ENCODE measurements around the gene GPR45.
A peak's percentile ranks its signal among the peaks of the same experiment; 100 is the strongest.
"Not testable (repeated sequence)": the region's sequence is repeated elsewhere in the genome, so short reads cannot be mapped to it uniquely, and the experiment has no call there.

GPR45 gene

DNA sequence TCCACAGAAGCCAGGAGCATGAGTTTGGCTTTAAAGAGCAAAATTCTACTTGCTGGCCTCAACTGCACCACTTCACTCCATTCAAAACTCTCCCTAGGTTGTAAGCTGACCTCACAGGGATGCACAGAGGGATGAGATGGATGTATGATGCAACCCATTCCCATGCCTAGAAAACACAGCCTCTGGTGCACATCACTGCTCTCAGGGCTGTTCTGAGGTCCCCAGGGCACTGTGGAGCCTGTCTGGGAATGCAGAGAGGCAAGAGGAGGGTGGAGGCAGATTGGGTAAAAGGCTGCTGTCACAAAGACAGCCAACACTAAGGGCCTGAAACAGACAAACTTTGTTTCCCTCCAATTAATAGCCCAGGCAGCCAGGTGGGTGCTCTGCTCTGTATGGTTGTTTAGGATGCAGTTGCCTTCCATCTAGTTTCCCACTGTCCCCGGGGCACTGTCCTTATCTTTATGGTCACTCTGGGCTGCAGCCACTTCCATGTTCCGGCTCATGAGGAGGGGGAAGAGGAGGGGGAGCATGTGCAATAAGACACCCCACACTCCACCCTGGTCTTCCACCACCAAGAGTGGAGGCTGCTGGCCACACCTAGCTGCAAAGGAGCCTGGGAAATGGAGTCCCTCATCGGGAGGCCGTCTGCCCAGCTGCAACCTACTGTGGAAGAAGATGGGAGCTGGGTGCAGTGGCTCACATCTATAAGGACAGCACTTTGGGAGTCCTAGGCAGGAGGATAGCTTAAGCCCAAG lies 7.0 kb downstream of the GPR45 start:
- DNase-seq (no peak), ATAC-seq (no peak)
- no peak overlapping the region for H3K4me3 Mint-ChIP-seq
- no peaks in the 10 kb centered on the region for H3K27me3 Mint-ChIP-seq
- H3K27ac Mint-ChIP-seq: peak overlapping the region in 1 of 2 donors; percentile 42
- H3K9me3 Mint-ChIP-seq: no peaks in the 10 kb centered on the region
- no peaks in the 10 kb centered on the region for H3K4me1 Mint-ChIP-seq

DNA sequence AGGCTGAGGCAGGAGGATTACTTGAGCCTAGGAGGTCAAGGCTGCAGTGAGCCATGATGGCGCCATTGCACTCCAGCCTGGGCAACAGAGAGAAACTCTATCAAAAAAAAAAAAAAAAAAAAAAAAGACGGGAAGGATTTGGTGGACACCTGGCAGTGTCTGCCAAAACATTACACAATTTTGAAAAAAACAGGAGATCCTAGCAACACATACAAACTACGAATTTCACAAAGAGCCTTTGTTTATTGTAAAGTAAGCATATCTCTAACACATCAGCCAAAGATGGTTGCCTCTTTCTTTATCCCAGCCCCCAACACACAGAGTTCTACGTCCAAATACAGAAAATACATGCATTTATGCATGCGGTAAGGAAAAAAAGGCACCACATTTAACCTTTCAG lies 7.6 kb downstream of the GPR45 start:
- Mint-ChIP-seq H3K27me3 (no peaks in the 10 kb centered on the region), H3K4me1 (no peaks in the 10 kb centered on the region), H3K4me3 (no peak overlapping the region), H3K9me3 (no peaks in the 10 kb centered on the region), H3K27ac (no peak overlapping the region)
- DNase-seq: no peak
- no peak for ATAC-seq

DNA sequence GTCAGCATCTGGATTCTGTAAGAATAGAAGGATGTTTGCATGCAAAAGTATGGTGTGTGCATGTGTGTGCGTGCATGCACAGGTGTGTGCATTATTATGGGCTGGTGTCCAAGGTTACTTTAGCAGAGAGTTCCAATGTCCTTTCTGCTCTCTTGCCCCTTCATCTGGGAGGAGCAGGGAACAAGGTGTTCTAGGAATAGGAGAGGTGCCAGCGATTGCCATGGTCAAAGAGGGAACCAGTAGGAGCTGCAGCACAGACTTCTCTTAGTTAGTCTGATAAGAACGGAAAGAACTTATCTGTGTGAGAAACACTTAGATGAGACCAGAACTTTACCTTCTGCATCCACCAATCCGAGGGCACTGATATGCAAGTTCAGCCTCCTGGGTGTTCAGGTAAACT lies 8.3 kb downstream of the GPR45 start:
- no peaks in the 10 kb centered on the region for H3K27me3 Mint-ChIP-seq
- H3K4me3 Mint-ChIP-seq: no peak overlapping the region
- DNase-seq: no peak
- H3K27ac Mint-ChIP-seq: no peak overlapping the region
- H3K9me3 Mint-ChIP-seq: no peaks in the 10 kb centered on the region
- no peak for ATAC-seq
- H3K4me1 Mint-ChIP-seq: no peaks in the 10 kb centered on the region

DNA sequence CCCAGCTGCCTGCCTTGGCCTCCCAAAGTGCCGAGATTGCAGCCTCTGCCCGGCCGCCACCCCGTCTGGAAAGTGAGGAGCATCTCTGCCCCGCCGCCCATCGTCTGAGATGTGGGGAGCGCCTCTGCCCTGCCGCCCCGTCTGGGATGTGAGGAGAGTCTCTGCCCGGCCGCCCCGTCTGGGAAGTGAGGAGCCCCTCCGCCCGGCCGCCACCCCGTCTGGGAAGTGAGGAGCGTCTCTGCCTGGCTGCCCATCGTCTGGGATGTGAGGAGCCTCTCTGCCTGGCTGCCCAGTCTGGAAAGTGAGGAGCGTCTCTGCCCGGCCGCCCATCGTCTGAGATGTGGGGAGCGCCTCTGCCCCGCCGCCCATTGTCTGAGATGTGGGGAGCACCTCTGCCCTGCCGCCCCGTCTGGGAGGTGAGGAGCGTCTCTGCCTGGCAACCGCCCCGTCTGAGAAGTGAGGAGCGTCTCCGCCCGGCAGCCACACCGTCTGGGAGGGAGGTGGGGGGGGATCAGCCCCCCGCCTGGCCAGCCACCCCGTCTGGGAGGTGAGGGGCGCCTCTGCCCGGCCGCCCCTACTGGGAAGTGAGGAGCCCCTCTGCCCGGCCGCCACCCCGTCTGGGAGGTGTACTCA lies 9.6 kb downstream of the GPR45 start:
- not testable (repeated sequence) for H3K9me3 Mint-ChIP-seq, H3K4me1 Mint-ChIP-seq, ATAC-seq

DNA sequence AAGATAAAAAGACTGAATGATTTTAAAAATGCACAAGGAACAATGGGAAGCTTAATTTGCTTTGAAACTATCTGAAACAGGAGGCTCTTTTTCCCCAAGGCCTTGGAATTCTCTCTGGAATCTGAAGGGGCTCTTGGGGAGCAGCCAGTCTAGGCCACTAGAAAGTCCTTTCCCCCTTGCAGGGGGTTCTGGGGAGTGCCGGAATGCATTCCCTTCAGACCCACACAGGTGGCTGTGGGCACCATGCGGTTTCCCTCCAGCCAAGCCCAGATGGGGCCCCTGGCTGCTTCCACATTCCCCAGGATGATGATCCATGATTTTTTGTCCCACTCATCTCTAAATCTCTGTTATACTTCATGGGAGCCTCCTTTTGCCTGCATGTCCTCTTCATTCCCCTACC lies 10.7 kb downstream of the GPR45 start:
- Mint-ChIP-seq H3K4me1 (no peaks in the 10 kb centered on the region), H3K4me3 (no peak overlapping the region), H3K27ac (no peak overlapping the region), H3K27me3 (no peaks in the 10 kb centered on the region), H3K9me3 (no peaks in the 10 kb centered on the region)
- DNase-seq (no peak), ATAC-seq (no peak)

More for the DNA sequence above, 9.6 kb downstream of the GPR45 start:
- H3K27me3 Mint-ChIP-seq, DNase-seq, H3K27ac Mint-ChIP-seq, H3K4me3 Mint-ChIP-seq: not testable (repeated sequence)

DNA sequence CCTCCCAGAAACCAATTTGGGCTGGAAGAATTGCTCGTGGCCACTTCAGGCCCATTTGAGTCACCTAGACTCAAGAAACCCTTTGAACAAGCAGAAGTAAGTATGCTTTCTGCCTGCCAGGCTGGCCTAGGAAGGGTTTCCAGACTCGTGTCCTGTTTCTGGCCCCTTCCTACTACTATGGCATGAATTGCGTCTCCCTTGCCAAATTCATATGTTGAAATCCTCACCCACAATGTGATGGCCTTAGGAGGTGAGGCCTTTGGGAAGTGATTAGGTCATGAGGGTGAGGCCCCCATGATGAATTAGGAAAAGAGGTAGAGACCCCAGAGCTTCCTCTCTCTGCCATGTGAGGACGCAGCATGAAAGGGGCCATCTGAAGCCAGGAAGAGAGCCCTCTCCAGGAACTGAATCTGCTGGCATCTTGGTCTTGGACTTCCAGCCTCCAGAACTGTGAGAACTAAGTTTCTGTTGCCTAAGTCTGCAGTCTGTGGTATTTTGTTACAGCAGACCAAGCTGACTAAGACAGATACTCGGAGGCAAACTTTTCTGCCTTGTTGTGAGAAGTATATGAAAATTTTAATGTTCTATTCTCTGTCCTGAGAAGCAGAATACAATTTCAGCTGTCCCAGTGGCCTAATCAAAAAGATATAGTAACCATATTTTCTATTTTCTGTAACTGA lies 13.1 kb downstream of the GPR45 start:
- no peak for DNase-seq
- no peak overlapping the region for H3K27ac Mint-ChIP-seq
- H3K4me1 Mint-ChIP-seq: no peaks in the 10 kb centered on the region
- H3K9me3 Mint-ChIP-seq: no peaks in the 10 kb centered on the region
- no peak overlapping the region for H3K4me3 Mint-ChIP-seq
- no peak for ATAC-seq
- H3K27me3 Mint-ChIP-seq: no peaks in the 10 kb centered on the region

DNA sequence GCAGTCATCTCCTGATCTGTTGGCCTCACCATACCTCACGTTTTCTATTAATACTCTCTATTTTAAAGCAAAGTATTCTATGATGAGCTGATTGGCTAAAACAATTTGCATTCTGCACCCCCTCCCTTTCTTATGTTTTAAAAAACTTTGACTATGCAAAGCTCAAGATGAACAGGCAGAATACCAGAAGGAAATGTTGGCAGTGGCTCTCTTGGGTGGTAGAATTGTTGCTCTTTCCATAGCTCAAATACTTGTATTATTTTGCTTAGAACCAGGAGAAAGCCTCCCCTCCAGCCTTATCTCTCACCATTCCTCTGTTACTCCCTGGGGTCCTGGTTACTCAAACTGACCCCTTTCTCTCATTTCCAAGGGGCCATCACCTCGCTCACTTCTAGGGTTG lies 14.4 kb downstream of the GPR45 start:
- no peak for DNase-seq

DNA sequence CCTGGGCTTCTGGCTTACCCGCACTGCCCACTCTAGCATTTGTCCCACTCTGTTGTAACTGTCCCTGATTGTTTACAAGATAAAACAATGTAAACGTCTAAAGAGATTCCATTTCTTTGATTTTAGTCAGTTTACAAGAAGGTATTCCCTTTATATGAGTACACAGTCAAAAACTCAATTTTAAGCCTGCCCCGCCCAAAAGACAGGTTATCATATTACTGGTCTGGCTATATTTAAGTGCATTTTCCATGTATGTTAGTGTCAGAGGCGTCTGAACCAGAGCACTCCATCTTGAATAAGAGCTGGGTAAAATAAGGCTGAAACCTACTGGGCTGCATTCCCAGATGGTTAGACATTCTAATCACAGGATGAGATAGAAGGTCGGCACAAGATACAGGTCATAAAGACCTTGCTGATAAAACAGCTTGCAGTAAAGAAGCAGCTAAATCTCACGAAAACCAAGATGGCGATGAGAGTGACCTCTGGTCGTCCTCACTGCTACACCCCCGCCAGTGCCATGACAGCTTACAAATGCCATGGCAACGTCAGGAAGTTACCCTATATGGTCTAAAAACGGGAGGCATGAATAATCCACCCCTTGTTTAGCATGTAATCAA lies 15.0 kb downstream of the GPR45 start:
- Mint-ChIP-seq H3K4me1 (no peaks in the 10 kb centered on the region), H3K27ac (no peak overlapping the region), H3K27me3 (no peaks in the 10 kb centered on the region), H3K9me3 (no peaks in the 10 kb centered on the region), H3K4me3 (no peak overlapping the region)
- ATAC-seq: no peak
- no peak for DNase-seq

More for the DNA sequence above, 14.4 kb downstream of the GPR45 start:
- Mint-ChIP-seq H3K27ac (no peak overlapping the region), H3K4me3 (no peak overlapping the region), H3K4me1 (no peaks in the 10 kb centered on the region), H3K9me3 (no peaks in the 10 kb centered on the region), H3K27me3 (no peaks in the 10 kb centered on the region)
- ATAC-seq: no peak

DNA sequence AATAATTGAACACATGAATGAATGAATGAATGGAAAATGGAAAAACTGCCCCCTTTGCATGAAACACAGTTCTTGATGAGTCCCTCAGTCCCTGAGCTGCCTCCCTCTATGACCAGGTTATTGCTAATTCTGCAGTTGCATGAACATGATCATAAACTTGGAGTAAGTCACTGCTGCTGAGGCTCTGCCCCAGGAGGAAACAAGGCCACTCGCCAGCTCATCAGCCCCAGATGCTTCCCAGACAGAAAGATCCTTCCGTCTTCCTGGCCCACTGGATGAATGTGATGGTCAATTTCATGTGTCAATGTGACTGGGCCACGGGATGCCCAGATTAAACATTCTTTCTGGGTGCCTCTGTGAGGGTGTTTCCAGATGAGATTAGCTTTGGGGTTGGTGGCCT lies 16.4 kb downstream of the GPR45 start:
- H3K4me1 Mint-ChIP-seq: no peaks in the 10 kb centered on the region
- H3K4me3 Mint-ChIP-seq: no peak overlapping the region
- H3K27me3 Mint-ChIP-seq: no peaks in the 10 kb centered on the region
- H3K9me3 Mint-ChIP-seq: no peaks in the 10 kb centered on the region
- no peak for DNase-seq
- ATAC-seq: no peak
- no peak overlapping the region for H3K27ac Mint-ChIP-seq

DNA sequence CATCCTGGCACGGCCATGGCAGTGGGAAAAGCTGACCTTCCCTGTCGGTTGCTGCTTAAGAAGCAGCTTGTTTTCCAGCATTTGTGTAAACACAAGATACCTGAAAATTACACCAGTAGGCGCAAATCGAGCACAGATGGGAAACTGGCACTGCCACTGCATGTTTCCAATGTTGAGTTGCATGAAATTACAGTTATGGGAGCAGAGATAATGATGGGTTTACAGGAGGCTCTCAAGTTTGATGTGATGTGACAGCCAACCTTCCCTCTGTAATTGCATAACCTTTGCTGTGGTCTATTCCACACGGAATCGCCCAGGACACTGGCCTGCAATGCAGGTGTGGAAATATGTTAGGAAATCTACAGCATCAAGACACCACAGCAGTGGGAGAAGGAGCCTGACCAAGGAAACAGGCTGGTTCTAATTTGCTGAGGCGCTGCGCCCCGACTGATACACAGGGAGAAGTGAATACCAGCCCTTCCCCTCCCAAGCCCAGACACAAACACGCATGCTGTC lies 17.4 kb downstream of the GPR45 start:
- H3K27ac Mint-ChIP-seq: peak overlapping the region in 1 of 2 donors; percentile 74
- H3K4me1 Mint-ChIP-seq: no peaks in the 10 kb centered on the region
- no peak for ATAC-seq

DNA sequence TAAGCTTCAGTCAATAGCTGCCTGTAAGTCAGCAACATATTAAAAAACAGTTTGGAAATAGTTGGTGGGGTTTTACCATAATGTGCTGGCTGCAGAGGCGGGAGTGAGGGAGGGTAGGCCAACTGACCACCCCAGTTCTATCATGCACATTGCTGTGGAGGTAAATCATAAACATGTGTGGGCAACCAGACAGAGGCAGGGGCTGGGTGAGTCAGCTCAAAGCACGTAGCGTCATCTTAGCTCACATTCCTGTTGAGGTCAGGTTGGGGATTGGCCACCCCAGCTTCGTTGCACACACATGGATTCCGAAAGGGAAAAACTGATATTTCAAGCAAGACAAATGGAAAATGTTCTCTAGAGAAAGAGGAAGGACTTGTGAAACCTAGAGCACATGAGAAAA lies 19.5 kb downstream of the GPR45 start:
- ATAC-seq (no peak), DNase-seq (no peak)
- Mint-ChIP-seq H3K4me3 (no peak overlapping the region), H3K27ac (peak overlapping the region in 1 of 2 donors; percentile 5), H3K27me3 (no peaks in the 10 kb centered on the region), H3K4me1 (no peaks in the 10 kb centered on the region), H3K9me3 (no peaks in the 10 kb centered on the region)

More for the DNA sequence above, 17.4 kb downstream of the GPR45 start:
- H3K4me3 Mint-ChIP-seq: no peak overlapping the region
- no peaks in the 10 kb centered on the region for H3K27me3 Mint-ChIP-seq
- no peaks in the 10 kb centered on the region for H3K9me3 Mint-ChIP-seq
- DNase-seq: no peak

DNA sequence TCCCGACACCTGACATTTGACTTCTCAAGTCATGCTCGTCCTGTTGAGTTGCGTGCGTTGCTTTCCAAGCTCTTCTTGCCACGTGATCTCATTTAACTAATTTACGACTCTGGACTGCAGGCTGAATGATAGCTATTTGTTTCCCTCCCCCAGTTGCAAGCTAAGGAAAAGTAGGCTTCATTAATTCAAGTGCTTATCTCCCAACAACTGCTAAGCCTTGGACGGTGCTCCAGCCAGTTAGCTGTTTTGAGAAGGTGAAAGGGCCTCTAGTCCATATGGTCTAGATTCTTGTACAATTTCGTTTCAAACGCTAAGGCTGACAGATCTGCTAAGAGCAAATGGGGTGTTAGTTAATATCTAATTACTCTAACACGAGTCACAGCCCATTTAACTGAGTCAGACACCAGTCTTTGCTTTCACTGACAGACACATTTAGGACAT lies 21.1 kb downstream of the GPR45 start:
- Mint-ChIP-seq H3K9me3 (no peaks in the 10 kb centered on the region), H3K27me3 (no peaks in the 10 kb centered on the region), H3K27ac (no peak overlapping the region), H3K4me3 (no peak overlapping the region), H3K4me1 (no peaks in the 10 kb centered on the region)
- ATAC-seq (no peak), DNase-seq (no peak)

DNA sequence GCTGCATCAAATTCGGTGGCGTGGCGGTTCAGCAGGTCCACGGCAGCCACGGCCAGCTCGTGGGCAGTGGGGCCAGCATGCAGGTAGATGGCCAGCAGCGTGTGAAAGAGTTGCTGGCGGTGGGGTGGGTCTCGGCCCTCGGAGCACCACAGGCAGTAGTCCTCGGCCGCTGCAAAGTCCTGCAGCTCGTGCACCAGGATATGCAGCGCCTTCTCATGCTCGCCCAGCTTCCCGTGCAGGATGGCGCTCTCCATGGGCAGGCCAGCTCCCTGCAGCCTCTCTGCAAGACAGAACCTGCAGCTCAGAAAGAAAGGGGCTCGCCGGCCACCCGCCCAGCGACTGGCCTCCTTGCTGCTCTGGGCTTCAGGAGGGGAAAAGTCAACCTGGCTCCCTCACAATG lies 27.9 kb downstream of the GPR45 start:
- no peaks in the 10 kb centered on the region for H3K9me3 Mint-ChIP-seq
- H3K4me1 Mint-ChIP-seq: no peaks in the 10 kb centered on the region
- DNase-seq (no peak), ATAC-seq (no peak)
- no peaks in the 10 kb centered on the region for H3K27me3 Mint-ChIP-seq
- H3K4me3 Mint-ChIP-seq: no peak overlapping the region
- H3K27ac Mint-ChIP-seq: no peak overlapping the region

DNA sequence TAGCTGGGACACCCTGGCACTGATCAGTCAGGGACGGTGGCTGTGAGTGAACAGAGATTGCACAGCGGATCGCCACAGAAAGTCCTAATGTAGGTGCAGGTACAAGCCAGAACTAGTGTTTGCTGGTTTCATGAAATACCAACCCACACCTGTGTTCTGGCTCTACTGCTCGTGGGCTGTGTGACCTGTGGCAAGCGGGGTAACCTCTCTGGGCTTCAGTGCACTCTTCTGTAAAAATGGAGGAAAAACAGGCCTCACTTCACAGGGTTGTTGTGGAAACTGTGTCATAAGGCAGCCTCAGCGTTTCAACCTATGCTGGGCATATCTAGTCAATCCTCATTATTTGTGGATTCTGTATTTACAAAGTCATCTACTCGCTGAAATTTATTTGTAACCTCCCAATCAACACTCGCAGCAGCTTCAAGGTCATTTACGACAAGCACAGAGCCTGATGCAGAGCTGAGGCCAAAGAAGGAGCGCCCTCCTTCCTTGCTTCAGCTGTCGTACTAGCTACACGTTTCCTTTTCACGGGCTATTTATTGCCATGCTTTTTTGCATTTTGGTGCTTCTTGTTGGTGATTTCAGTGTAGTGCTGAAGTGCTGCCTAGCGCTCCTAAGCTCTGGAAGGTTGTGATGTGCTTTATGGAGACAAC lies 30.0 kb downstream of the GPR45 start:
- ATAC-seq (no peak), DNase-seq (no peak)
- no peak overlapping the region for H3K27ac Mint-ChIP-seq
- H3K4me1 Mint-ChIP-seq: no peaks in the 10 kb centered on the region
- no peaks in the 10 kb centered on the region for H3K27me3 Mint-ChIP-seq
- no peak overlapping the region for H3K4me3 Mint-ChIP-seq
- no peaks in the 10 kb centered on the region for H3K9me3 Mint-ChIP-seq

DNA sequence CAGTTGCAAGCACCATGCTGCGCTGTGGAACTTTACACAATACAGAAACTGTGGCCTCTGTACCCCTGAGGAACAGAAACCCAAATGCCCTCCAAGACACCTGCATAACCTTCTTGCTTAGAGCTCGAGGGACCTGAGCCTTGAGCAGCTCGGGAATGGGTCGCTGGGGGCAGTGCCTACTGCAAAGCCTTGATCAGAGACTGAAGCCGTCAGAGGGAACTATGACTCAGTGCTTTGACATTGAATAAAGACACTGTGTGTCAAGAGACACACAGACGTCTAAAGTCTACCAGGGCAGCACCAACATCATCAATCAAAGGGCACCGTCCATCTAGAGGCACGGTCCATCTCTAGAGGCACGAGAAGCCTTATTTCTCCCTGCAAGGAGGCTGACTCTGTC lies 30.6 kb downstream of the GPR45 start:
- no peak for ATAC-seq

More for the DNA sequence above, 30.6 kb downstream of the GPR45 start:
- DNase-seq: no peak
- no peak overlapping the region for H3K4me3 Mint-ChIP-seq
- no peak overlapping the region for H3K27ac Mint-ChIP-seq
- H3K4me1 Mint-ChIP-seq: no peaks in the 10 kb centered on the region
- H3K27me3 Mint-ChIP-seq: no peaks in the 10 kb centered on the region
- no peaks in the 10 kb centered on the region for H3K9me3 Mint-ChIP-seq
